Mucosa of descending colon (tissue), 3 donors: ENCODE data around the gene MYBPC2. TPM values are rescaled to one million over a fixed set of nuclear protein-coding genes. Genes with fewer than 3 reads are reported as not detected.
A peak's percentile ranks its signal among the peaks of the same experiment; 100 is the strongest.

Source experiments
- ATAC-seq: fragments of 200-7000 bp; cut with Tn5 transposase; one replicate; pipeline ENCODE4 v1.9.1; 2020; ENCODE audit warnings: mild to moderate bottlenecking, moderate library complexity
- DNase-seq, 3 donors: peaks; one replicate each; pipeline ENCODE4 v3.0.0-alpha.2; 2020
- H3K36me3 ChIP-seq: fragments of 200-600 bp; one replicate; pipeline ENCODE4 v1.8.0; 2021; ENCODE audit warnings: low read depth, mild to moderate bottlenecking
- H3K4me1 ChIP-seq: fragments of 200-600 bp; one replicate; pipeline ENCODE4 v1.8.0; 2021; ENCODE audit warnings: low read depth, mild to moderate bottlenecking
- H3K4me3 ChIP-seq: fragments of 200-600 bp; one replicate; pipeline ENCODE4 v1.8.0; 2021; ENCODE audit warnings: mild to moderate bottlenecking
- H3K9me3 ChIP-seq: fragments of 200-600 bp; one replicate; pipeline ENCODE4 v1.8.0; 2021; ENCODE audit warnings: mild to moderate bottlenecking
- intact Hi-C, 2 donors: fragments of 100-400 bp; cut with DNase I in 1 of 2; cut with micrococcal nuclease in 1 of 2; formaldehyde crosslinking; loops; one replicate each; pipeline versions ENCODE4 v1.11.0 to v1.11.1; 2022; cut with DNase I, micrococcal nuclease
- long read RNA-seq, 2 donors: library from polyadenylated mRNA; unstranded; transcript quantifications; one replicate each; pipeline ENCODE4 v2.0.0, GENCODE V29; 2019 to 2021
- total RNA-seq, 3 donors: library from RNA; stranded (reverse); fragmentation: NEBNext Ultra II Directional in 2 of 3; extraction: Animal tissue kit (Norgen Biotek cat#: 25700) in 2 of 3; gene quantifications; one replicate each; pipeline versions ENCODE4 v1.2.1 to v1.2.4, GENCODE V29; 2021 to 2023
- TF ChIP-seq, protein P1 (sequence below): fragments of 200-600 bp; IDR thresholded peaks from one replicate; pipeline ENCODE4 v1.8.0; 2022; ENCODE audit warnings: antibody characterized with exemption, mild to moderate bottlenecking
- donor health status: DM: no; HTN: no; CAD: no; lungs with moderate emphysema.
- donor health status: DM: no; HTN: no; CAD: no.
- donor health status: DM: no; HTN: yes; CAD: no.

MYBPC2 gene
- under 1 TPM in 2 of 3 donors, not detected in 1; 0.10 to 0.14 TPM for total RNA-seq
- long read RNA-seq, donor 1, result 0 reads
- long read RNA-seq, donor 2, result 0 reads

DNA sequence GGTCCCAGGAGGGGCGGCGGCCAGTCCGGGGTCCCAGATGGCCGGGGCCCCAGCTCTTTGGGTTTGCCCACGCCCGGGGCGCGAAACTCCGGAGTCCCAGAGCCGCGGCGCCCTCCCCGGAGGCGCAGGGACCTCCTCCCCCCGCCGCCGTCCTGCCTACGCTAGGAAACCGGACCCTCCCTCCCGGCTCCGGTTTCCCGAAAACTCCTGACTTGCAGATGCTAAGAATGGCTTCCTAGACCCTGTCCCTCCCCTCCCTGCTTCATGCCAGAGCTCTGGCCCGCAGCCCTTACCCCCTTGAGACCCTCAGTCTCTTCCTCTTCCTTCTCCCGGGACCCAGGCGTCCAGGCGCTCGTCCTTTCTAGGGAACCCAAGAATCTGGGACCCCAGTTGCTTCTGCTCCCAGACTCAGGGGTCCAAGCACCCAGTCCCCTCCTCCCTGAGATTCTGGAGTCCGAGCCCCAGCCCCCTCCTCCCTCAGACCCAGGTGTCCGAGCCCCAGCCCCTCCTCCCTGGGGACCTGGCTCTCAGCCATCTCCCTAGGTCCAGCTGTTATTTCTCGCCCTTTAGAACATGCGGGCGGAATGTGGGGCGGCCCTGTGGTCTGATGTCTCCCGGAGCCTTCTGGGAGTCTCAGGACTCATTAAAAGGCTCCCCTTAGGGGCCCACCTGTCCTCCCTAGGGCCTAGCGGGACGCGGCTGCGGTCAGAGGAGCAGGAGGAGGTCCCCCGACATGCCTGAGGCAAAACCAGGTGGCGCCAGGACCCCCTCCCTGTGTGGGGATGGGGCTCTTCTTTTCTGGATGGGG lies at the start of gene MYBPC2:
TSS of gene MYBPC2 (plus strand) at position 672 of the 808 bp plus-strand sequence. CDS start at position 734, 62 bp downstream.
- intact Hi-C loops, result no loop called here
- H3K4me1 ChIP-seq, result peaks cover 4% of the 10 kb centered on the region
- TF ChIP-seq, protein P1, sequence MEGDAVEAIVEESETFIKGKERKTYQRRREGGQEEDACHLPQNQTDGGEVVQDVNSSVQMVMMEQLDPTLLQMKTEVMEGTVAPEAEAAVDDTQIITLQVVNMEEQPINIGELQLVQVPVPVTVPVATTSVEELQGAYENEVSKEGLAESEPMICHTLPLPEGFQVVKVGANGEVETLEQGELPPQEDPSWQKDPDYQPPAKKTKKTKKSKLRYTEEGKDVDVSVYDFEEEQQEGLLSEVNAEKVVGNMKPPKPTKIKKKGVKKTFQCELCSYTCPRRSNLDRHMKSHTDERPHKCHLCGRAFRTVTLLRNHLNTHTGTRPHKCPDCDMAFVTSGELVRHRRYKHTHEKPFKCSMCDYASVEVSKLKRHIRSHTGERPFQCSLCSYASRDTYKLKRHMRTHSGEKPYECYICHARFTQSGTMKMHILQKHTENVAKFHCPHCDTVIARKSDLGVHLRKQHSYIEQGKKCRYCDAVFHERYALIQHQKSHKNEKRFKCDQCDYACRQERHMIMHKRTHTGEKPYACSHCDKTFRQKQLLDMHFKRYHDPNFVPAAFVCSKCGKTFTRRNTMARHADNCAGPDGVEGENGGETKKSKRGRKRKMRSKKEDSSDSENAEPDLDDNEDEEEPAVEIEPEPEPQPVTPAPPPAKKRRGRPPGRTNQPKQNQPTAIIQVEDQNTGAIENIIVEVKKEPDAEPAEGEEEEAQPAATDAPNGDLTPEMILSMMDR, result no peak
- ATAC-seq (peak; percentile 6), DNase-seq (no peak)
- H3K4me3 ChIP-seq, result peak within 1 kb of the TSS; percentile 9
- H3K36me3 ChIP-seq, result no peaks in the 10 kb centered on the region
- no peaks in the 10 kb centered on the region for H3K9me3 ChIP-seq

DNA sequence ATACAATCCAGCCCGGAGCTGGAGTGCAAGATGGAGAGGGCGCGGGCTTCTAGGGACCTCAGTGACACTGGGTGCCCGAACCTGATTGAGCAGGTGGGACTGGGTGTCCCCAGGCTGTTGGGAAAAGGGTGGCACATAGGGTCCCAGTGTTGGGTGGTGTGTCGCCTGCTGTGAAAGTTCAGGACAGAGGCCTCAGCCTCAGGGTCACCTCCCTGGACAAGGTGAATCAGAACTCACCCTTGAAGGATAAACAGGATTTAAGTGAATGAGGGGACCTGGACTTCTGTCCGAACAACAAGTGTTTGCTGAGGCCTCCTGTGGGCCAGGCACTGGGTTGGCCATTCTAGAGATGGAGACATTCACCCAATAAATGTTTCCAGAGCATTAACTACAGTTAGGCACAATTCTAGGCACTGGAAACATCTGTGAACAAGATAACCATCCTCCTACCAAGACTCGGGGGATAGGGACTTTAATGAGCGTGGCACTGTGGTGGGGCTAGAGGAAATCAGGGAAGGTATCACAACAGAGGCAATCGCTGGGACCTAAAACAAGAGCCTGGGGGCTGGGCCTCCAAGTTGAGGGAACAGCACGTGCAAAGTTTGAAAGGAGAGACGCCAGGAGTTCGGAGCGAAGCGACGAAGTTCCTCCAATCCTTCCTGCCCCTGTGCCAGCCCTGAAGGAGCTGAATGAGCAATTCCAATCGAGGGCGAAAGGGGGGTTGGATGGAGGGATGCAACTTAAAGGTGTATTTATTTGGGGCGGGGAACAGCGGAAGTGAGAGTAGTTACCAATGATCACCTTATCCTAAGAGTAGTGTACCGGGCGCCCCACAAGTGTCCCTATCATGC lies 49.5 kb upstream of the MYBPC2 start:
- no peak for DNase-seq
- no peak for ATAC-seq
- peaks cover 9% of the 10 kb centered on the region for H3K36me3 ChIP-seq
- intact Hi-C loops, result no loop called here
- H3K9me3 ChIP-seq, result no peaks in the 10 kb centered on the region
- H3K4me1 ChIP-seq, result peaks cover 8% of the 10 kb centered on the region
- no peak overlapping the region for H3K4me3 ChIP-seq
- TF ChIP-seq, protein P1, result no peak

GRCh38 chr19:50383852-50384684 lies 48.6 kb upstream of the MYBPC2 start, which contains the start of gene POLD1:
POLD1 (plus strand) TSS chr19:50384347; CDS start chr19:50398852, 14,505 bp downstream.
- Histone ChIP-seq H3K9me3 (no peaks in the 10 kb centered on the region), H3K4me1 (peaks cover 8% of the 10 kb centered on the region), H3K36me3 (peaks cover 9% of the 10 kb centered on the region), H3K4me3 (peak within 1 kb of the TSS; percentile 20)
- intact Hi-C loops, result no loop called here
- TF ChIP-seq, protein P1, result no peak
- ATAC-seq (peak; percentile 97), DNase-seq (peak; percentile 99 to 100 (median 99))

DNA sequence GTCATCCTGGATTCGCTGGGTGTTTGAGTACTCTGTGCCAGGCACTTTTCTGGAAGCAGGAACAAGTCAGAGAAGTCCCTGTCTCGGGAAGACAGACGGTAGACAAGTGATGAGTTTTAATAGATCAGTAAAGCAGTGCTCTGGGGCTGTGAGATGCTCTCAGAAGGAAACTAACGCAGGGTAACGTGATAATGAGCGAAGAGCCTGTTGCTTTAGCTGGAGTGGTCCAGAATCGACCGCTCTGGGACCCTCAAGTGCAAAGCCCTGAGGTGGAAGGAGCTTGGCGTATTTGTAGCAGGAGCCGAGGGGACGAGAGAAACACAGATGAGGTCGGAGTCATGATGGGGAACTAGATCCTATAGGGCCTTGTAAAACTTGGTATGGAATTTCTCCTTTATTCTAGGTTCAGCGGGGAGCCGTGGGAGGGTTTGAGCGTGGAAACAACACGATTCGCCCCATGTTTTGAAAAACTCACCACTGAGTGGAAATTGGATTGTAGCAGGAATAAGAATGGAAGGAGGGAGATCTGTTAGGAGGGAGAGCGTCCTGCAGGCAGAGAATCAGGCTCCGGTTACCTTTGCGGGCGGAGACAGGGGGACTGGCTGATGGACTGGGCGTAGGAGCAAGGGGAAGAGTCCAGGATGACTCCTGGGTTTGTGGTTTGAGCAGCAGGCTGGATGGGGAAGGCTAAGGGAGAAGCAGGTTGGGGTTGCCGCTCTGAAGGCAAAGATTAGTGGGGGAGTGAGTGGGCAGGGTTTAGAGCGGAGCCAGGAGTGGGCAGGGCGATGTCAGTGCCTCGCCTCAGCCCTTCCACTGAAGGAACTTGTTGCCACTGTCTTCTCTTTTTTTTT lies 47.8 kb upstream of the MYBPC2 start:
- Histone ChIP-seq H3K36me3 (peaks cover 9% of the 10 kb centered on the region), H3K4me1 (peaks cover 8% of the 10 kb centered on the region), H3K9me3 (no peaks in the 10 kb centered on the region), H3K4me3 (peak overlapping the region; percentile 20)
- ATAC-seq (no peak), DNase-seq (no peak)
- TF ChIP-seq, protein P1, result no peak
- intact Hi-C loops, result no loop called here
